ENCODE data around the gene RPN2.

- TF ChIP-seq CTCF (conservative IDR thresholded peaks at IDR 0.05; ENCODE audit: low read depth, low read length) = no peak
- no peak for TF ChIP-seq EZH2 (IDR thresholded peaks at IDR 0.05; ENCODE audit: low read length, unreplicated experiment)
Observed at GRCh38 chr20:37178839-37179682, at the start of gene RPN2, which contains the start of gene MROH8.

Data from PC-3 (cell line).